Bronchial smooth muscle cell (primary cell): ENCODE measurements around the gene VPS37D. TPM values are rescaled to one million over a fixed set of nuclear protein-coding genes. Genes with fewer than 3 reads are reported as not detected.

Experiments used
- total RNA-seq: library from RNA; depleted of rRNA; stranded (reverse); fragments of >200 nt; gene quantifications from 2 replicates; pipeline ENCODE4 v1.2.1, GENCODE V29; 2014

VPS37D gene, protein sequence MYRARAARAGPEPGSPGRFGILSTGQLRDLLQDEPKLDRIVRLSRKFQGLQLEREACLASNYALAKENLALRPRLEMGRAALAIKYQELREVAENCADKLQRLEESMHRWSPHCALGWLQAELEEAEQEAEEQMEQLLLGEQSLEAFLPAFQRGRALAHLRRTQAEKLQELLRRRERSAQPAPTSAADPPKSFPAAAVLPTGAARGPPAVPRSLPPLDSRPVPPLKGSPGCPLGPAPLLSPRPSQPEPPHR
- 7.5 and 8.7 TPM in 2 replicates for total RNA-seq

DNA sequence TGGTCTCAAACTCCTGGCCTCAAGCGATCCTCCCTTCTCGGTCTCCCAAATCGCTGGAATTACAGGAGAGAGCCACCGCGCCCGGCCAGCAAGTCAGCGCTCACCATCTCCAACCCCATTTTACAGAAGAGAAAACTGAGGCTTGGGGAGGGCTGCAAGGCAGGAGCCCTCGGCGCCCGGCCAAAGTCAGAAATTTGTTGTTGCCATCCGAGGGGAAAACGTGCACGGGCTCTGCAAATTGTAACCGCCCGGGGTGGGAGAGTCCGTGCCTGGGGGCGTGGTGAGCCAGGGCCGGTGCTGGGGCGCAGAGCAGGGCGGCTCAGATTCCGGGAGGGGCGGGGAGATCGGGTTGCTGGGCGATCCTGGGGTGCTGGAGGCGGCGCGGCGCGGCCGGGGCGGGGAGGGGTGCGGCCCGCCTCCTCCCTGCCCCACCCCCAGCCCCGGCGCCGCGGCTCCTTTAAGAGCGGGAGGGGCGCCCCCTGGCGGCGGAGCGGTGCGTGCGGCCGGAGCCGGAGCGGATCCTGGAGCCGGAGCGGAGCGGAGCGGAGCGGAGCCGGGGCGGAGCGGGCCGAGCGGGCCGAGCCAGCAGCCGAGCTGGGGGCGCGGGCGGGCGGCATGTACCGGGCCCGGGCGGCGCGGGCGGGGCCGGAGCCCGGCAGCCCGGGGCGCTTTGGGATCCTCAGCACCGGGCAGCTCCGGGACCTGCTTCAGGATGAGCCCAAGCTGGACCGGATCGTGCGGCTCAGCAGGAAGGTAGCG, at the start of gene VPS37D:
TSS of gene VPS37D (plus strand) at position 488 of the 759 bp plus-strand sequence. CDS start at position 616, 128 bp downstream.

DNA sequence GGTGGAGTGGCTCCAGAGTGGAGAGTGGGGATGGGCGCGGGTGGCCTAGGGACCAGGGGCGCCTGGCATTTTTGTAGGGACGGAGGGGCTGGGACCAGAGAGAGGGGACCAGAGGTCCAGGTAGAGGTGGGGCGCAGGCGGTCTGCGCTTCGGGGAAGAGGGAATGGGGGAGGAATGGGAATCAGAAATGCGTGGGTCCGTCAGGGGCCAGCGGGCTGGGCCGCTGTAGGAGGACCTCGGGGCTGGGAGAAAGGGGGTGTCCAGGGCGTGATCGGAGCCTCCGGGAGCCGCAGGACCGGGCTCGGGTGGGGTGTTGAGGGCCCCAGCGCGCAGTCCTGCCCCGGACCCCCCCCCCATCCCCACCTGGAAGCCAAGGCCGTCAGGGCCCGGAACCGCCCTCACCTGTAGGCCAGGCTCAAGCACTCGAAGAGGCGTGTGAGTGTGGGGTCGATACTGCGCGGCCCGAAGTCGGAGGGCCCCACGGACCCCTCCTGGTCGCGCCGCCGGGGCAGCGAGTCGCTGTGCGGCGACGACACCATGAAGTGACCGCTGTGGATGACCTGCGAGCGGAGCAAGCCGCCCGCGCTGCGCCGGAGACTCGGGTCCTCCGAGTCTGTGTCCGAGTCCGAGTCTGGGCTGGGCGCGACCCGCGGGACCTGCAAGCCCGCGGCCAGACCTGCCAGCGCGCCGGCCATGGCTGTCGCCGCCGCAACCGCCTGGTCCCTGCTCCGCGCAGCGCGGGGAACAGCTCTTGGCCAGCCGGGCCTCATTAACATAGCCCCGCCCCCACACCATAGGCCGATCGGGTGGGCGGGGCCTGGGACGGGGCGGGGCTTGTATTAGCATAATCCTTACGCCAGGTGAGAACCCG, 43.6 kb upstream of the VPS37D start, which contains the start of gene MLXIPL:
TSS of gene MLXIPL (minus strand) at position 725 of the 871 bp plus-strand sequence. CDS start at position 695, 30 bp downstream.

DNA sequence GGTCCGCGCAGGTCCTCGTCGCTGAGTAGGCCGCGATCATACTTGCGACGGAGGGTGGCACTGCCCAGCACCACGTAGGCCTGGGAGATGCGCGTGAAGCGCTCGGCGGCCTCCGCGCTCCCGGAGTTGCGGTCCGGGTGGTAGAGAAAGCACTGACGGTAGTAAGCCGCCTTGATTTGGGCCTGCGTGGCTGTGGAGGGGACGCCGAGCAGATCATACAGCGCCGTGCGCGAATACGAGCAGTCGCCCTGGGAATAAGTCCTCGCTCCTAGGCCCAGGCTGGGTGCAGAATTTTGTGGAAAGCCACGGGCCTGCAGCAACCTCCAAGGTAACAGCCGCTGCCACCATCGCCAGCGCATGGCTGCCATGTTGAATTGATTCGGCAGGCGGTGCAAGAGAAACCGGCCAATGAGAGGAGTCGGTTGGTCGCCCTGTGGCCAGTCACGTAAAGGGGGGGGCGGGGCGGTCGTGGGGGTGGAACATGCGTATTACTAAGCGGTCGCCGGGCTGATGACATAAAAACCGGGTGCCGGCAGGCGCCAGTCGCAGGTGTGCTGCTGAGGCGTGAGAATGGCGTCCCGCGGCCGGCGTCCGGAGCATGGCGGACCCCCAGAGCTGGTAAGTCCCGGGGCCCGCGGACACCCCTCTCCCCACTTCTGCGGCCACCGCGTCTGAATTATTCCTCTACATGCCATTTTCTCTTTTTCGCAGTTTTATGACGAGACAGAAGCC, 15.6 kb downstream of the VPS37D start, which contains the start of the genes BUD23 and DNAJC30:
TSS of gene BUD23 (plus strand) at position 542 of the 732 bp plus-strand sequence. CDS start at position 571, 29 bp downstream.
TSS of gene DNAJC30 (minus strand) at position 398 of the 732 bp plus-strand sequence. CDS start at position 368, 30 bp downstream.

DNA sequence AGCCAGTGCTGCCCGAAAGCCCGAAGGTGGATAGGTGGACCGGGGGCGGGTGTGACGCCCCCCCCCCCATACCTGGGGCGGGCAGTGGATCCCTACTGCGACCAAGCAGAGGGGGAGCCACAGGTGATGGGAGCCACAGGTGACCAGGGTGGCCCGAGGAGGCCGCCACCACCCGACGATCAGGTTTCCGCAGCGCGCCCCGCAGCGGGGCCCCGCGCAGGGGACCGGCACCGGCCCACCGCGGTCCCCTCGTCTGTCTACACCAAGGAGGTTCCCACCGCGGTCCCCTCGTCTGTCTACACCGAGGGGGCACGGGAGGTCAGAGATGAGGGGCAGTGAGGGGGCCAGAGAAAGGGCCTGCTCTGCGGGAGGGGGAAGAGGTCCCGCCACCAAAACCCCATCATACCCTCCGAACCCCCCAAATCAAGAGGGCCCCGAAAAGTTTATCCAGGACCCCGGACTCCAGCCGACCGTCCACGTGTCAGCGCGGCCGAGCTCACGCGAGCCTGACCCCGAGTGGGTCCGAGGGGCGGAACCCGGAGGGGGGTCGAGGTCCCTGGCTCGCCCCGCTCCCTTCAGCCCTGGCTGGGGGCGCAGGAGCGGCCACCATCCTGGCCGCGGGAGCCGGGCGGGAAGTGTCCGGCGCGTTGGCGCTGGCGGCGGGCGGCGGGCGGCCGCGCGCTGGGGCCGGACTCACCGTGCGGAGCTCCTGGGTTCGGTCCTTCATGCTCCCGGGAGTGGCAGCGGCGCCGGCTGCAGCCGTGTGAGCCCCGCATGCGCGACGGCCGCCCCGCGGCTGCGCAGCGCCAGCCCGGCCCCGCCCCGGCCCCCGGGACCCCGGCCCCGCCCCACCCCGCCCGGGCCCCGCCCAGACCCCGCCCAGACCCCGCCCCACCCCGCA, 51.5 kb downstream of the VPS37D start, which contains the start of gene STX1A:
TSS of gene STX1A (minus strand) at position 765 of the 901 bp plus-strand sequence. CDS start at position 727, 38 bp downstream.

Other genes starting within 250 kb of the VPS37D start
- 0.26 and 0.95 TPM in 2 replicates for gene FZD9, start 234.1 kb upstream of the VPS37D start, total RNA-seq
- gene BAZ1B, start 145.5 kb upstream of the VPS37D start, total RNA-seq, result 39.0 and 44.4 TPM in 2 replicates
- gene BCL7B, start 110.1 kb upstream of the VPS37D start, total RNA-seq, result 11.2 and 11.7 TPM in 2 replicates
- 53.1 and 69.5 TPM in 2 replicates for gene TBL2, start 89.3 kb upstream of the VPS37D start, total RNA-seq
- gene MLXIPL, start 43.3 kb upstream of the VPS37D start, total RNA-seq, result 0.09 and 0.16 TPM in 2 replicates
- 1.6 and 1.9 TPM in 2 replicates for gene DNAJC30, start 15.6 kb downstream of the VPS37D start, total RNA-seq
- 29.8 and 50.1 TPM in 2 replicates for gene BUD23, start 15.8 kb downstream of the VPS37D start, total RNA-seq
- 16.5 and 37.4 TPM in 2 replicates for gene STX1A, start 51.8 kb downstream of the VPS37D start, total RNA-seq
- gene ABHD11, start 71.0 kb downstream of the VPS37D start, total RNA-seq, result 8.0 and 10.7 TPM in 2 replicates
- gene CLDN3, start 102.4 kb downstream of the VPS37D start, total RNA-seq, result under 0.01 TPM in 1 of 2 replicates, not detected in the other
- gene CLDN4, start 163.2 kb downstream of the VPS37D start, total RNA-seq, result 0.32 and 0.43 TPM in 2 replicates
- 8.3 and 11.8 TPM in 2 replicates for gene METTL27, start 174.7 kb downstream of the VPS37D start, total RNA-seq
- 0.16 TPM in 1 of 2 replicates, not detected in the other for gene TMEM270, start 193.3 kb downstream of the VPS37D start, total RNA-seq